Astrocyte (in vitro differentiated cells and primary cell): ENCODE data around the gene IFNAR1.

ENCODE experiments used
- EZH2 ChIP-seq: IDR thresholded peaks from 2 replicates; pipeline ENCODE4 v1.6.1; 2012; ENCODE audit warnings: mild to moderate bottlenecking, low read length, inconsistent platforms; ENCODE audit not compliant: insufficient read depth
- TF ChIP-seq, protein P1 (sequence below): IDR thresholded peaks from 2 replicates; pipeline ENCODE4 v1.5.1; 2011; ENCODE audit warnings: low read depth, mild to moderate bottlenecking, inconsistent platforms, low read length, moderate library complexity; ENCODE audit not compliant: insufficient read depth

DNA sequence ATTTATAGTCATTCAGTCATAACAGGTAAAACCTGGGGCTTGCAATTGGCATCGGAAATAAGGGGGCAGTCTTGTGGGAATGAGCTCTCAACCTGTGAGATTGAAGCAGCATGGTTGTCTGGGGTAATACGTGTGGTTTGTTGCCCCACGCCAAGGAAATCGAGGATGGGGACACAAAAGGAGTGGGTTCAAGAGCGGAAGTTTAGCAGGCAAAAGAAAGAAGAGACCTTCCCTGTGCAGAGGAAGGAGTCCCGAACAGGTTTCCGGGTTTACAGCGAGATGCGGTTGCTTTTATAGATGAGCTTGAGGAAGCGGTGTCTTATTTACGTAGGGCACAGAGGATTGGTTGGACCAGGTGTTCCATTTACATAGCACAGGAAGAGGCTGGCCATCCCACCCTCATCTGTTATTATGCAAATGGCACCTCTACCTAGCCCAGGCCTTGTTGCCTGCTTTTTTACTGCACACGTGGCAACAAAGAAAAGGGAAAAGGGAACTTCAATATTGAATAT lies 37.3 kb downstream of the IFNAR1 start:
- TF ChIP-seq, protein P1, sequence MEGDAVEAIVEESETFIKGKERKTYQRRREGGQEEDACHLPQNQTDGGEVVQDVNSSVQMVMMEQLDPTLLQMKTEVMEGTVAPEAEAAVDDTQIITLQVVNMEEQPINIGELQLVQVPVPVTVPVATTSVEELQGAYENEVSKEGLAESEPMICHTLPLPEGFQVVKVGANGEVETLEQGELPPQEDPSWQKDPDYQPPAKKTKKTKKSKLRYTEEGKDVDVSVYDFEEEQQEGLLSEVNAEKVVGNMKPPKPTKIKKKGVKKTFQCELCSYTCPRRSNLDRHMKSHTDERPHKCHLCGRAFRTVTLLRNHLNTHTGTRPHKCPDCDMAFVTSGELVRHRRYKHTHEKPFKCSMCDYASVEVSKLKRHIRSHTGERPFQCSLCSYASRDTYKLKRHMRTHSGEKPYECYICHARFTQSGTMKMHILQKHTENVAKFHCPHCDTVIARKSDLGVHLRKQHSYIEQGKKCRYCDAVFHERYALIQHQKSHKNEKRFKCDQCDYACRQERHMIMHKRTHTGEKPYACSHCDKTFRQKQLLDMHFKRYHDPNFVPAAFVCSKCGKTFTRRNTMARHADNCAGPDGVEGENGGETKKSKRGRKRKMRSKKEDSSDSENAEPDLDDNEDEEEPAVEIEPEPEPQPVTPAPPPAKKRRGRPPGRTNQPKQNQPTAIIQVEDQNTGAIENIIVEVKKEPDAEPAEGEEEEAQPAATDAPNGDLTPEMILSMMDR: no peak
- TF ChIP-seq EZH2: no peak
